ENCODE data around the gene PPFIBP1.

The PPFIBP1 gene

GRCh38 chr12:27523642-27524493 lies at the start of gene PPFIBP1:
TSS of gene PPFIBP1 (plus strand) at chr12:27524206. CDS start at chr12:27633397, 109,191 bp downstream.
- peak; percentile 94 for DNase-seq (ENCODE audit: low read depth, low spot score)

- DNase-seq (ENCODE audit: low read depth, low spot score): no peak
Observed at GRCh38 chr12:27474344-27474743, 49.7 kb upstream of the PPFIBP1 start.

GRCh38 chr12:27477049-27477448 lies 47.0 kb upstream of the PPFIBP1 start:
- no peak for DNase-seq (ENCODE audit: low read depth, low spot score)

GRCh38 chr12:27478949-27479348 lies 45.1 kb upstream of the PPFIBP1 start:
- DNase-seq (ENCODE audit: low read depth, low spot score): no peak

- no peak for DNase-seq (ENCODE audit: low read depth, low spot score)
Observed at GRCh38 chr12:27480016-27480415, 44.0 kb upstream of the PPFIBP1 start.

GRCh38 chr12:27486961-27487360 lies 37.0 kb upstream of the PPFIBP1 start:
- DNase-seq (ENCODE audit: low read depth, low spot score): no peak

GRCh38 chr12:27488479-27488878 lies 35.5 kb upstream of the PPFIBP1 start:
- DNase-seq (ENCODE audit: low read depth, low spot score): no peak

- no peak for DNase-seq (ENCODE audit: low read depth, low spot score)
Observed at GRCh38 chr12:27491226-27491625, 32.8 kb upstream of the PPFIBP1 start.

GRCh38 chr12:27493260-27493940 lies 30.6 kb upstream of the PPFIBP1 start:
- DNase-seq (ENCODE audit: low read depth, low spot score): no peak

GRCh38 chr12:27497446-27497845 lies 26.6 kb upstream of the PPFIBP1 start:
- no peak for DNase-seq (ENCODE audit: low read depth, low spot score)

- DNase-seq (ENCODE audit: low read depth, low spot score): no peak
Observed at GRCh38 chr12:27498149-27498548, 25.9 kb upstream of the PPFIBP1 start.

GRCh38 chr12:27498761-27499160 lies 25.2 kb upstream of the PPFIBP1 start:
- DNase-seq (ENCODE audit: low read depth, low spot score): no peak

- DNase-seq (ENCODE audit: low read depth, low spot score): no peak
Observed at GRCh38 chr12:27499377-27499776, 24.6 kb upstream of the PPFIBP1 start.

GRCh38 chr12:27500546-27500945 lies 23.5 kb upstream of the PPFIBP1 start:
- DNase-seq (ENCODE audit: low read depth, low spot score): no peak

GRCh38 chr12:27502021-27502435 lies 22.0 kb upstream of the PPFIBP1 start:
- no peak for DNase-seq (ENCODE audit: low read depth, low spot score)

GRCh38 chr12:27504507-27504906 lies 19.5 kb upstream of the PPFIBP1 start:
- no peak for DNase-seq (ENCODE audit: low read depth, low spot score)

- DNase-seq (ENCODE audit: low read depth, low spot score): no peak
Observed at GRCh38 chr12:27505109-27505508, 18.9 kb upstream of the PPFIBP1 start.

GRCh38 chr12:27505761-27506160 lies 18.2 kb upstream of the PPFIBP1 start:
- no peak for DNase-seq (ENCODE audit: low read depth, low spot score)

- DNase-seq (ENCODE audit: low read depth, low spot score): no peak
Observed at GRCh38 chr12:27506645-27507189, 17.3 kb upstream of the PPFIBP1 start.

- DNase-seq (ENCODE audit: low read depth, low spot score): no peak
Observed at GRCh38 chr12:27508736-27509431, 15.1 kb upstream of the PPFIBP1 start.

- DNase-seq (ENCODE audit: low read depth, low spot score): no peak
Observed at GRCh38 chr12:27511031-27511722, 12.8 kb upstream of the PPFIBP1 start.

- DNase-seq (ENCODE audit: low read depth, low spot score): no peak
Observed at GRCh38 chr12:27511723-27512045, 12.3 kb upstream of the PPFIBP1 start.
